ENCODE measurements around the gene CDK8. TPM values are rescaled to one million over a fixed set of nuclear protein-coding genes. Genes with fewer than 3 reads are reported as not detected.

Gene CDK8
- total and polyA plus RNA-seq, 9 of the 15 experiments (the other 6 are each of a cell fraction or from before 2014, with no cell fraction given) = 11.3 to 33.7 (median 20.3) TPM

DNA sequence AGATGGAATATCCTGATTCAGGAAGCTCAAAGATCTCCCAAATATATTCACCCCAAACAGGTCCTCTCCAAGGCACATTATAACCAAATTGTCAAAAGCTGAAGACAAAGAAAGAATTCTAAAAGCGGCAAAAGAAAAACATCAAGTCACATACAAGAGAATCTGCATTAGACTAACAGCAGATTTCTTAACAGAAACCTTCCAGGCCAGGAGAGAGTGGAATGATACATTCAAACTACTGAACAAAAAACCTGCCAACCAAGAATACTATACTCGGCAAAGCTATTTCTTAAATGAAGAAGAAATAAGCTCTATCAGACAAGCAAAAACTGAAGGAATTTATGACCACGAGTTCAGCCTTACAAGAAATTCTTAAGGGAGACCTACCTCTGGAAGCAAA lies 183.0 kb downstream of the CDK8 start:
- POLR2A ChIA-PET = no interaction called here

GRCh38 chr13:26440111-26440510 lies 186.2 kb downstream of the CDK8 start:
- FAIRE-seq (no peak), ATAC-seq (no peak), DNase-seq (ENCODE audit: extremely low read depth in 1 of 4, low spot score in 3 of 4) (no peak)
- BruUV-seq (replicated peaks) = no TSS peak
- Histone ChIP-seq H3K27ac (ENCODE audit: extremely low read depth, low read depth, low read length) (no peak overlapping the region), H3K9me1 (ENCODE audit: control insufficient read depth, insufficient read depth, low read length) (no peaks in the 10 kb centered on the region), H2AFZ (ENCODE audit: low read depth, low read length) (no peak overlapping the region), H3K9ac (ENCODE audit: insufficient read depth in 1 of 2, low read depth in 2 of 2, low read length in 2 of 2) (no peak overlapping the region), H3K36me3 (ENCODE audit: control insufficient read depth, insufficient read depth, low read length) (no peaks in the 10 kb centered on the region), H3K27me3 (ENCODE audit: control insufficient read depth in 2 of 2, insufficient read depth in 2 of 2, low read length in 2 of 2) (no peaks in the 10 kb centered on the region), H4K20me1 (replicated peaks; ENCODE audit: control insufficient read depth, insufficient read depth, low read length) (no peaks in the 10 kb centered on the region), H3K79me2 (ENCODE audit: control insufficient read depth, insufficient read depth, low read length) (no peaks in the 10 kb centered on the region), H3K4me2 (ENCODE audit: insufficient read depth, low read length) (no peak overlapping the region), H3K4me3 (no peak overlapping the region), H3K4me1 (replicated peaks in 1 of 2; ENCODE audit: control insufficient read depth in 2 of 2, insufficient read depth in 2 of 2, low read length in 2 of 2) (no peaks in the 10 kb centered on the region), H3K9me3 (replicated peaks; ENCODE audit: control insufficient read depth, insufficient read depth, low read depth, low read length) (0 out of 2 replicates have a peak, but pooled peaks cover 2% of the 10 kb centered on the region)
- no peak for TF ChIP-seq ZNF518B (CRISPR knock-in tag; IDR thresholded peaks at IDR 0.05)
- no peak for TF ChIP-seq MYC (IDR thresholded peaks at IDR 0.05; ENCODE audit: low read depth, low read length)
- no peak for TF ChIP-seq MYC (CRISPR knock-in tag; IDR thresholded peaks at IDR 0.05; ENCODE audit: borderline replicate concordance, low read depth)
- TF ChIP-seq CEBPG (CRISPR knock-in tag; IDR thresholded peaks at IDR 0.05) = no peak
- no peak for TF ChIP-seq CEBPG (tag; conservative IDR thresholded peaks at IDR 0.05 in 1 of 2, IDR thresholded peaks at IDR 0.05 in 1 of 2)
- intact Hi-C loops (cut with micrococcal nuclease) = no loop called here
- WGBS (ENCODE audit: insufficient coverage, low coverage, missing lambda C conversion rate) = 0% methylated on average over 3 of the region's 3 CpGs
- ChIA-PET CTCF (ENCODE audit: low intra/inter-chr PET ratio) (no interaction called here), POLR2A (no interaction called here)
- in situ Hi-C loops (cut with MboI) = no loop called here

More for the DNA sequence above, 183.0 kb downstream of the CDK8 start:
- in situ Hi-C loops (cut with MboI) (no loop called here), intact Hi-C loops (cut with micrococcal nuclease) (no loop called here)
- Histone ChIP-seq H3K4me2 (ENCODE audit: insufficient read depth, low read length) (no peak overlapping the region), H4K20me1 (replicated peaks; ENCODE audit: control insufficient read depth, insufficient read depth, low read length) (no peaks in the 10 kb centered on the region), H3K9me1 (ENCODE audit: control insufficient read depth, insufficient read depth, low read length) (no peaks in the 10 kb centered on the region), H3K27ac (ENCODE audit: extremely low read depth, low read depth, low read length) (no peak overlapping the region), H3K4me1 (replicated peaks in 1 of 2; ENCODE audit: control insufficient read depth in 2 of 2, insufficient read depth in 2 of 2, low read length in 2 of 2) (no peaks in the 10 kb centered on the region), H3K9me3 (replicated peaks; ENCODE audit: control insufficient read depth, insufficient read depth, low read depth, low read length) (0 out of 2 replicates have a peak, but pooled peaks cover 2% of the 10 kb centered on the region), H2AFZ (ENCODE audit: low read depth, low read length) (no peak overlapping the region), H3K4me3 (no peak overlapping the region), H3K36me3 (ENCODE audit: control insufficient read depth, insufficient read depth, low read length) (no peaks in the 10 kb centered on the region), H3K9ac (ENCODE audit: insufficient read depth in 1 of 2, low read depth in 2 of 2, low read length in 2 of 2) (no peak overlapping the region), H3K27me3 (ENCODE audit: control insufficient read depth in 2 of 2, insufficient read depth in 2 of 2, low read length in 2 of 2) (no peaks in the 10 kb centered on the region), H3K79me2 (ENCODE audit: control insufficient read depth, insufficient read depth, low read length) (no peaks in the 10 kb centered on the region)
- no TSS peak for BruUV-seq (replicated peaks)
- no peak for DNase-seq (ENCODE audit: extremely low read depth in 1 of 4, low spot score in 3 of 4)
- 7% methylated on average over 3 of the region's 3 CpGs for WGBS (ENCODE audit: insufficient coverage, low coverage, missing lambda C conversion rate)
- CTCF ChIA-PET (ENCODE audit: low intra/inter-chr PET ratio) = no interaction called here
- FAIRE-seq = no peak
- TF ChIP-seq ATF1 (CRISPR knock-in tag; IDR thresholded peaks at IDR 0.05) (no peak), ATF1 (tag; IDR thresholded peaks at IDR 0.05) (no peak)
- no peak for ATAC-seq

All from K562 (cell line).